Measurements from ENCODE around the gene TANGO6. TPM values are rescaled to one million over a fixed set of nuclear protein-coding genes. Genes with fewer than 3 reads are reported as not detected.

Gene TANGO6
- total RNA-seq, 5 donors from 2014 or later (not counting 1 experiment from before 2014, with no cell fraction given): 25.2 to 35.2 (median 29.0) TPM

GRCh38 chr16:69072640-69072974 is 229.3 kb downstream of the TANGO6 start:
- DNase-seq: no peak
- Mint-ChIP-seq H3K4me3 (no peak overlapping the region), H3K36me3 (peaks cover 8% of the 10 kb centered on the region), H3K9me3 (no peaks in the 10 kb centered on the region), H3K27me3 (no peaks in the 10 kb centered on the region), H3K27ac (no peak overlapping the region), H3K4me1 (no peaks in the 10 kb centered on the region)
- H3K27me3 ChIP-seq (replicated peaks in 1 of 2; ENCODE audit: control insufficient read depth in 2 of 2, extremely low read depth in 1 of 2, insufficient read depth in 2 of 2, low read length in 1 of 2): no peaks in the 10 kb centered on the region
- no peaks in the 10 kb centered on the region for H3K36me3 ChIP-seq (ENCODE audit: control insufficient read depth in 2 of 2, extremely low read depth in 1 of 2, insufficient read depth in 1 of 2, low read length in 1 of 2)
- no peaks in the 10 kb centered on the region for H3K9me3 ChIP-seq
- no peak overlapping the region for H3K27ac ChIP-seq (ENCODE audit: low read length)
- ChIA-PET CTCF (no interaction called here), POLR2A (no interaction called here)
- H3K4me1 ChIP-seq (ENCODE audit: control insufficient read depth in 1 of 2, extremely low read depth in 1 of 2, insufficient read depth in 2 of 2, low read length in 2 of 2): no peaks in the 10 kb centered on the region
- WGBS (ENCODE audit: insufficient coverage): no CpG with 5 or more reads among the region's 2 CpGs
- ATAC-seq (replicated peaks in 1 of 4): no peak
- H3K4me3 ChIP-seq (ENCODE audit: control insufficient read depth in 1 of 2, extremely low read depth in 1 of 2, low read length in 1 of 2): no peak overlapping the region

GRCh38 chr16:69073181-69073702 is 229.9 kb downstream of the TANGO6 start:
- ATAC-seq (replicated peaks in 1 of 4) (no peak), DNase-seq (no peak)
- no peak overlapping the region for H3K4me3 ChIP-seq (ENCODE audit: control insufficient read depth in 1 of 2, extremely low read depth in 1 of 2, low read length in 1 of 2)
- H3K27me3 ChIP-seq (replicated peaks in 1 of 2; ENCODE audit: control insufficient read depth in 2 of 2, extremely low read depth in 1 of 2, insufficient read depth in 2 of 2, low read length in 1 of 2): no peaks in the 10 kb centered on the region
- H3K4me1 Mint-ChIP-seq: no peaks in the 10 kb centered on the region
- no peak overlapping the region for H3K27ac Mint-ChIP-seq
- POLR2A ChIA-PET: no interaction called here
- 100% methylated on average over 7 of the region's 10 CpGs for WGBS (ENCODE audit: insufficient coverage)
- no peak overlapping the region for H3K27ac ChIP-seq (ENCODE audit: low read length)
- no peaks in the 10 kb centered on the region for H3K27me3 Mint-ChIP-seq
- no peak overlapping the region for H3K4me3 Mint-ChIP-seq
- CTCF ChIA-PET: interaction anchor here in 1 of 2 donors (0.6 kb wide), 1 partner anchor 49 kb away, joined by 4 read pairs; no protein-coding TSS in a partner anchor
- H3K9me3 ChIP-seq: no peaks in the 10 kb centered on the region
- no peaks in the 10 kb centered on the region for H3K9me3 Mint-ChIP-seq
- H3K4me1 ChIP-seq (ENCODE audit: control insufficient read depth in 1 of 2, extremely low read depth in 1 of 2, insufficient read depth in 2 of 2, low read length in 2 of 2): no peaks in the 10 kb centered on the region
- H3K36me3 ChIP-seq (ENCODE audit: control insufficient read depth in 2 of 2, extremely low read depth in 1 of 2, insufficient read depth in 1 of 2, low read length in 1 of 2): peaks cover 0 to 2% of the 10 kb centered on the region in 2 donors
- peaks cover 6% of the 10 kb centered on the region for H3K36me3 Mint-ChIP-seq

- no peaks in the 10 kb centered on the region for H3K27me3 ChIP-seq (replicated peaks in 1 of 2; ENCODE audit: control insufficient read depth in 2 of 2, extremely low read depth in 1 of 2, insufficient read depth in 2 of 2, low read length in 1 of 2)
- ATAC-seq (replicated peaks in 1 of 4) (no peak), DNase-seq (no peak)
- Mint-ChIP-seq H3K4me3 (no peak overlapping the region), H3K4me1 (no peaks in the 10 kb centered on the region), H3K36me3 (peaks cover 3% of the 10 kb centered on the region), H3K27ac (no peak overlapping the region), H3K9me3 (no peaks in the 10 kb centered on the region), H3K27me3 (no peaks in the 10 kb centered on the region)
- WGBS (ENCODE audit: insufficient coverage): 100% methylated on average over 1 of the region's 4 CpGs
- ChIA-PET POLR2A (no interaction called here), CTCF (no interaction called here)
- H3K4me3 ChIP-seq (ENCODE audit: control insufficient read depth in 1 of 2, extremely low read depth in 1 of 2, low read length in 1 of 2): no peak overlapping the region
- H3K36me3 ChIP-seq (ENCODE audit: control insufficient read depth in 2 of 2, extremely low read depth in 1 of 2, insufficient read depth in 1 of 2, low read length in 1 of 2): peaks cover 3 to 8% of the 10 kb centered on the region in 2 donors
- H3K9me3 ChIP-seq: no peaks in the 10 kb centered on the region
- no peak overlapping the region for H3K27ac ChIP-seq (ENCODE audit: low read length)
- H3K4me1 ChIP-seq (ENCODE audit: control insufficient read depth in 1 of 2, extremely low read depth in 1 of 2, insufficient read depth in 2 of 2, low read length in 2 of 2): no peaks in the 10 kb centered on the region
Observed at GRCh38 chr16:69077251-69077650, 233.9 kb downstream of the TANGO6 start.

GRCh38 chr16:69078073-69078472 is 234.7 kb downstream of the TANGO6 start:
- DNase-seq (no peak), ATAC-seq (replicated peaks in 1 of 4) (no peak)
- 96% methylated on average over 3 of the region's 7 CpGs for WGBS (ENCODE audit: insufficient coverage)
- no peak overlapping the region for H3K4me3 Mint-ChIP-seq
- Histone ChIP-seq H3K4me1 (ENCODE audit: control insufficient read depth in 1 of 2, extremely low read depth in 1 of 2, insufficient read depth in 2 of 2, low read length in 2 of 2) (no peaks in the 10 kb centered on the region), H3K27me3 (replicated peaks in 1 of 2; ENCODE audit: control insufficient read depth in 2 of 2, extremely low read depth in 1 of 2, insufficient read depth in 2 of 2, low read length in 1 of 2) (no peaks in the 10 kb centered on the region), H3K27ac (ENCODE audit: low read length) (no peak overlapping the region), H3K9me3 (no peaks in the 10 kb centered on the region), H3K36me3 (ENCODE audit: control insufficient read depth in 2 of 2, extremely low read depth in 1 of 2, insufficient read depth in 1 of 2, low read length in 1 of 2) (peaks cover 5 to 9% of the 10 kb centered on the region in 2 donors), H3K4me3 (ENCODE audit: control insufficient read depth in 1 of 2, extremely low read depth in 1 of 2, low read length in 1 of 2) (no peak overlapping the region)
- H3K4me1 Mint-ChIP-seq: no peaks in the 10 kb centered on the region
- CTCF ChIA-PET: no interaction called here
- H3K27me3 Mint-ChIP-seq: no peaks in the 10 kb centered on the region
- H3K9me3 Mint-ChIP-seq: no peaks in the 10 kb centered on the region
- POLR2A ChIA-PET: no interaction called here
- no peak overlapping the region for H3K27ac Mint-ChIP-seq
- peaks cover 6% of the 10 kb centered on the region for H3K36me3 Mint-ChIP-seq

DNA sequence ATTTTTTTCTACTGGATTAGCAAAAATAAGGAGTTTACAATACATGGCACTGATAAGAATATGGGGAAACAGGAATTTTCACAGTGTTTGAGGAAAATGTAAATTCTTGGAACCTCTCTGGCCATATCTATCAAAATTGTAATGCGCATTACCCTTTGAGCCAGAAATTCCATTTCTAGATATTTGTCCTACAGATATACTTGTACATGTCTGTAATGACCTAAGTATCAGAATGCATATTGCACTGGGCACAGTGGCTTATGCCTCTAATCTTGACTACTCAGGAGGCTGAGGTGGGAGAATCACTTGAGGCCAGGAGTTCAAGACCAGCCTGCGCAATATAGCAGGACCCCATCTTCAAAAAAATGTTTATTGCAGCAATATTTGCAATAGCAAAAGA is 236.4 kb downstream of the TANGO6 start:
- DNase-seq (no peak), ATAC-seq (replicated peaks in 1 of 4) (no peak)
- H3K27me3 ChIP-seq (replicated peaks in 1 of 2; ENCODE audit: control insufficient read depth in 2 of 2, extremely low read depth in 1 of 2, insufficient read depth in 2 of 2, low read length in 1 of 2): no peaks in the 10 kb centered on the region
- Mint-ChIP-seq H3K36me3 (peaks cover 20% of the 10 kb centered on the region), H3K4me1 (no peaks in the 10 kb centered on the region), H3K27ac (no peak overlapping the region), H3K4me3 (no peak overlapping the region), H3K9me3 (no peaks in the 10 kb centered on the region), H3K27me3 (no peaks in the 10 kb centered on the region)
- no peak overlapping the region for H3K27ac ChIP-seq (ENCODE audit: low read length)
- no peak overlapping the region for H3K4me3 ChIP-seq (ENCODE audit: control insufficient read depth in 1 of 2, extremely low read depth in 1 of 2, low read length in 1 of 2)
- peaks cover 14 to 18% of the 10 kb centered on the region in 2 donors for H3K36me3 ChIP-seq (ENCODE audit: control insufficient read depth in 2 of 2, extremely low read depth in 1 of 2, insufficient read depth in 1 of 2, low read length in 1 of 2)
- no CpG with 5 or more reads among the region's 2 CpGs for WGBS (ENCODE audit: insufficient coverage)
- no peaks in the 10 kb centered on the region for H3K4me1 ChIP-seq (ENCODE audit: control insufficient read depth in 1 of 2, extremely low read depth in 1 of 2, insufficient read depth in 2 of 2, low read length in 2 of 2)
- ChIA-PET CTCF (no interaction called here), POLR2A (no interaction called here)
- H3K9me3 ChIP-seq: no peaks in the 10 kb centered on the region

DNA sequence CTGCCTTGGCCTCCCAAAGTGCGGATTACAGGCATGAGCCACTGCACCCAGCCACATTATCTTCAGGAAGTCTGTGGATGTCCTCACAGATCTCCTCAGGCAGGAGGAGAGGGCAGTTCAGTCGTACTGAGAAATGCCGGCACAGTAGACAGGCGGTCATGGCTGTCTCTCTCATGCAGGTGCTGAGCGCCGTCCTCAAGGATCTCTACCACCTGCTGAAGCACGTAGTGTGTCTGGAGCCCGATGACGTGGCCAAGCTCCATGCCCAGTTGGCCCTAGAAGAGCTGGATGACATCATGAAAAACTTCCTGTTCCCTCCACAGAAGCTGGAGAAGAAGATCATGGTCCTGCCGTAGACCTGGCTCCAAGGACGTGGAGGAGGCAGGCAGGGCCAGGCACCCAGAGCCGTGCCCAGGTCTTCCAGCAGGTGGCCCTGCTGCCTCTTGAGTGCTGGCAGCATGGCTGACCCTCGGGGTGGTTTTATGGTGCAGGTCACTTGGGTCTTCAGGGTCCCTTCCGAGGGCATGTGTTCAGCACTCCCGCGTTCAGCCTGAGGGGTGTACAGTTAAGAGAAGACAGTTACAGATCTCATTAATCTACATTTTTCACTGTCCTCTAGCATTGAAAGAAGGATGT is 240.1 kb downstream of the TANGO6 start:
- 94% methylated on average over 12 of the region's 16 CpGs for WGBS (ENCODE audit: insufficient coverage)
- no peaks in the 10 kb centered on the region for H3K27me3 ChIP-seq (replicated peaks in 1 of 2; ENCODE audit: control insufficient read depth in 2 of 2, extremely low read depth in 1 of 2, insufficient read depth in 2 of 2, low read length in 1 of 2)
- Mint-ChIP-seq H3K4me3 (no peak overlapping the region), H3K36me3 (peaks cover 23% of the 10 kb centered on the region), H3K4me1 (peaks cover 0 to 5% (median 4%) of the 10 kb centered on the region in 3 donors), H3K27ac (no peak overlapping the region), H3K27me3 (no peaks in the 10 kb centered on the region), H3K9me3 (no peaks in the 10 kb centered on the region)
- H3K4me1 ChIP-seq (ENCODE audit: control insufficient read depth in 1 of 2, extremely low read depth in 1 of 2, insufficient read depth in 2 of 2, low read length in 2 of 2): no peaks in the 10 kb centered on the region
- H3K9me3 ChIP-seq: no peaks in the 10 kb centered on the region
- CTCF ChIA-PET: no interaction called here
- DNase-seq (no peak), ATAC-seq (replicated peaks in 1 of 4) (no peak)
- POLR2A ChIA-PET: no interaction called here
- peaks cover 10 to 23% of the 10 kb centered on the region in 2 donors for H3K36me3 ChIP-seq (ENCODE audit: control insufficient read depth in 2 of 2, extremely low read depth in 1 of 2, insufficient read depth in 1 of 2, low read length in 1 of 2)
- H3K27ac ChIP-seq (ENCODE audit: low read length): no peak overlapping the region
- no peak overlapping the region for H3K4me3 ChIP-seq (ENCODE audit: control insufficient read depth in 1 of 2, extremely low read depth in 1 of 2, low read length in 1 of 2)

GRCh38 chr16:69084289-69084688 is 241.0 kb downstream of the TANGO6 start:
- CTCF ChIA-PET: no interaction called here
- POLR2A ChIA-PET: no interaction called here

More at GRCh38 chr16:69084289-69084688, 241.0 kb downstream of the TANGO6 start:
- H3K36me3 ChIP-seq (ENCODE audit: control insufficient read depth in 2 of 2, extremely low read depth in 1 of 2, insufficient read depth in 1 of 2, low read length in 1 of 2): peaks cover 5 to 23% of the 10 kb centered on the region in 2 donors
- WGBS (ENCODE audit: insufficient coverage): 83% methylated on average over 2 of the region's 2 CpGs
- H3K27ac Mint-ChIP-seq: no peak overlapping the region
- H3K4me1 Mint-ChIP-seq: peaks cover 5 to 12% (median 6%) of the 10 kb centered on the region in 3 donors
- H3K4me3 ChIP-seq (ENCODE audit: control insufficient read depth in 1 of 2, extremely low read depth in 1 of 2, low read length in 1 of 2): no peak overlapping the region
- no peaks in the 10 kb centered on the region for H3K9me3 ChIP-seq
- peaks cover 23% of the 10 kb centered on the region for H3K36me3 Mint-ChIP-seq
- no peaks in the 10 kb centered on the region for H3K27me3 Mint-ChIP-seq
- H3K27me3 ChIP-seq (replicated peaks in 1 of 2; ENCODE audit: control insufficient read depth in 2 of 2, extremely low read depth in 1 of 2, insufficient read depth in 2 of 2, low read length in 1 of 2): no peaks in the 10 kb centered on the region
- no peak overlapping the region for H3K27ac ChIP-seq (ENCODE audit: low read length)
- ATAC-seq (replicated peaks in 1 of 4) (no peak), DNase-seq (no peak)
- H3K4me3 Mint-ChIP-seq: no peak overlapping the region
- peaks cover 0 to 4% of the 10 kb centered on the region in 2 experiments for H3K4me1 ChIP-seq (ENCODE audit: control insufficient read depth in 1 of 2, extremely low read depth in 1 of 2, insufficient read depth in 2 of 2, low read length in 2 of 2)
- no peaks in the 10 kb centered on the region for H3K9me3 Mint-ChIP-seq
